Testis (tissue), 3 donors: ENCODE data around the gene SAMD11. TPM values are rescaled to one million over a fixed set of nuclear protein-coding genes. Genes with fewer than 3 reads are reported as not detected.

Experiments used
- DNase-seq: peaks from one replicate; pipeline ENCODE4 v3.0.0-alpha.2; 2019
- H3K27ac ChIP-seq, 2 donors: fragments of 200-600 bp; sonication (generic); one replicate each; pipeline ENCODE4 v1.5.1; 2019
- H3K27me3 ChIP-seq: fragments of 200-600 bp; sonication (generic); one replicate; pipeline ENCODE4 v1.5.1; 2019
- H3K36me3 ChIP-seq: fragments of 200-600 bp; sonication (generic); one replicate; pipeline ENCODE4 v1.5.1; 2017; ENCODE audit warnings: low read depth; ENCODE audit errors: missing control alignments
- H3K4me1 ChIP-seq: fragments of 200-600 bp; sonication (generic); one replicate; pipeline ENCODE4 v1.5.1; 2019
- H3K4me3 ChIP-seq, 2 donors: fragments of 200-600 bp; sonication (generic); one replicate each; pipeline ENCODE4 v1.5.1; 2017 to 2019
- H3K9me3 ChIP-seq: fragments of 200-600 bp; sonication (generic); one replicate; pipeline ENCODE4 v1.5.1; 2017
- POLR2A ChIP-seq: fragments of 450-650 bp; IDR thresholded peaks from one replicate; pipeline ENCODE4 v1.6.1; 2017; ENCODE audit warnings: antibody characterized with exemption, mild to moderate bottlenecking, moderate library complexity
- WGBS, 2 donors: methylation state at CpG; one replicate each; pipeline ENCODE4 v1.1.5; 2018; 5-methylcytosine and 5-hydroxymethylcytosine counted together
- intact Hi-C: fragments of 100-400 bp; cut with DNase I; formaldehyde crosslinking; loops from one replicate; pipeline ENCODE4 v1.15.1; 2023; ENCODE audit warnings: low total_unique reads
- polyA plus RNA-seq: library from polyadenylated mRNA; stranded (reverse); fragments of 350-450 nt; fragmentation: Illumina TruSeq; extraction: RNeasy Lipid Tissue Mini Kit (QIAGEN cat#74804); gene quantifications from one replicate; pipeline ENCODE4 v1.2.3, GENCODE V29; 2014; ENCODE audit warnings: low read depth, low replicate concordance; ENCODE audit not compliant: insufficient read depth
- total RNA-seq, 2 donors: library from RNA; depleted of rRNA; stranded (reverse); fragments of >200 nt; gene quantifications; one replicate each; pipeline ENCODE4 v1.2.3, GENCODE V29; 2016
- TF ChIP-seq, protein P1 (sequence below), 3 experiments: fragments of 450-650 bp in 2 of 3; fragments of 200-600 bp in 1 of 3; sonication (generic) in 1 of 3; IDR thresholded peaks; one replicate each; pipeline ENCODE4 v1.5.1; 2016 to 2019; ENCODE audit warnings: antibody characterized with exemption in 3 of 3, mild to moderate bottlenecking in 2 of 3, moderate library complexity in 1 of 3

SAMD11 gene
- total and polyA plus RNA-seq, 3 donors from 2014 or later, result 7.9 to 47.2 (median 36.9) TPM

DNA sequence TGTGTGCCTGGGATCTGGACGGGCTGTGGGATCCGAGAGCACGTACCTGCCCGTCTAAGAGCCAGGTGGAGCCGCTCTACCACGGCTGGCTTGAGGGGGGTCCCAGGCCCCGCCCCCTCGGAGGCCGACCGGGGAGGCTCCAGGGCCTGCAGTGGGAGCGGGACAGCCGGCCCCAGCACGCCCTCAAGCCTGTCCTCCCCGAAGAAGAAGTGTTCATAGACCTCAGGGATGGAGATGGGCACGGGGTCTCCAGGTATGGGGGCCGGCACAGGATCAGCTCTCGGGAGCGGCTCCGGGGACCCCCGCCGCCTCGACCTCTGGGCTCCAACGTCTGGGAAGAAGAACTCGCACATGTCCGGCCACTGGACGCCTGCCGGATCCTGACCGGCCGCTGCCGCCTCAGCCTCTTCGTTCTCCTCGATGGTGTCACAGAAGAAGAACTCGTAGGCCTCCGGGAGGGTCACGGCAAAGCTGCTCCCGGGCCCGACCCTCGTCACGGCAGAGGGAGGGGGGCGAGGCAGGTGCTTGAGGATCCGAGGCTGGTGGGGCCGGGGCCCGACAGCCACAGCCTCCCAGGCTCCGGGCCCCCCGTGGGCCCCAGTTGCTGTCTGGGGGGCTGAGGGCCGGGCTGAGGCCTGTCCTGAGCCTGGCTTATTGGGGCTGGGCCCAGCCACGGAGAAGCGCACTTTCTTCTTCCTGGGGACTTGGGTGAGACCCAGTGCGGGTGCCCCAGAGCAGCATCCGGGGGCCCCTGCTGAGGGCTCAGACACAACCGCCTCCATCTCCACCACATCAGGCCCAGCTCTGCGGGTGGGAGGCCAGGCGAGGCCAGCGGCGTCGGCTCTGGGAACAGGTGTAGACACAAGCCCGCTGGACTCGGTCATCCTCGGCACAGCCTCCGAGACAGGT, 55.4 kb downstream of the SAMD11 start:
- 88 to 91% methylated on average over 21 to 53 of the region's 60 CpGs for WGBS, 2 donors
- Histone ChIP-seq H3K27me3 (no peaks in the 10 kb centered on the region), H3K4me1 (peaks cover 5% of the 10 kb centered on the region), H3K27ac (no peak overlapping the region), H3K36me3 (no peaks in the 10 kb centered on the region), H3K4me3 (no peak overlapping the region), H3K9me3 (no peaks in the 10 kb centered on the region)
- no peak for DNase-seq
- intact Hi-C loops, result loop anchor here (10.0 kb wide), 1 partner anchor 74 kb away; no protein-coding TSS in a partner anchor
- no peak for TF ChIP-seq POLR2A
- TF ChIP-seq, protein P1, sequence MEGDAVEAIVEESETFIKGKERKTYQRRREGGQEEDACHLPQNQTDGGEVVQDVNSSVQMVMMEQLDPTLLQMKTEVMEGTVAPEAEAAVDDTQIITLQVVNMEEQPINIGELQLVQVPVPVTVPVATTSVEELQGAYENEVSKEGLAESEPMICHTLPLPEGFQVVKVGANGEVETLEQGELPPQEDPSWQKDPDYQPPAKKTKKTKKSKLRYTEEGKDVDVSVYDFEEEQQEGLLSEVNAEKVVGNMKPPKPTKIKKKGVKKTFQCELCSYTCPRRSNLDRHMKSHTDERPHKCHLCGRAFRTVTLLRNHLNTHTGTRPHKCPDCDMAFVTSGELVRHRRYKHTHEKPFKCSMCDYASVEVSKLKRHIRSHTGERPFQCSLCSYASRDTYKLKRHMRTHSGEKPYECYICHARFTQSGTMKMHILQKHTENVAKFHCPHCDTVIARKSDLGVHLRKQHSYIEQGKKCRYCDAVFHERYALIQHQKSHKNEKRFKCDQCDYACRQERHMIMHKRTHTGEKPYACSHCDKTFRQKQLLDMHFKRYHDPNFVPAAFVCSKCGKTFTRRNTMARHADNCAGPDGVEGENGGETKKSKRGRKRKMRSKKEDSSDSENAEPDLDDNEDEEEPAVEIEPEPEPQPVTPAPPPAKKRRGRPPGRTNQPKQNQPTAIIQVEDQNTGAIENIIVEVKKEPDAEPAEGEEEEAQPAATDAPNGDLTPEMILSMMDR (IDR thresholded peaks at IDR 0.05), result no peak

DNA sequence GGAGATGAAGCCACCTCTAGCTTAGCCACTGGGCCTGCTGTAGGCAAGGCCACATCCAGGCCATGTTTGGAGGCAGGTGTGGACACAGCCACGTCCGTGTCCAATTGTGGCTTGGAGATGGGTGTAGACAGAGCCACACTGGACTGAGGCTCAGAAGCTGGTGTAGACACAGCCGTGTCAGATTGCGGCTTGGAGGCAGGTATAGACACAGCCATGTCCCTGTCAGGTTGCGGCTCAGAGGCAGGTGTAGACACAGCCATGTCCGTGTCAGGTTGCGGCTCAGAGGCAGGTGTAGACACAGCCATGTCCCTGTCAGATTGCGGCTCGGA, 56.0 kb downstream of the SAMD11 start:
- no peak for DNase-seq
- no peak for TF ChIP-seq POLR2A
- TF ChIP-seq, protein P1 (IDR thresholded peaks at IDR 0.05), result no peak
- Histone ChIP-seq H3K4me3 (no peak overlapping the region), H3K9me3 (no peaks in the 10 kb centered on the region), H3K27ac (no peak overlapping the region), H3K36me3 (no peaks in the 10 kb centered on the region), H3K4me1 (peaks cover 5% of the 10 kb centered on the region), H3K27me3 (no peaks in the 10 kb centered on the region)
- 97 to 99% methylated on average over 6 to 9 of the region's 9 CpGs for WGBS, 2 donors
- intact Hi-C loops, result loop anchor here (10.0 kb wide), 1 partner anchor 75 kb away; no protein-coding TSS in a partner anchor

DNA sequence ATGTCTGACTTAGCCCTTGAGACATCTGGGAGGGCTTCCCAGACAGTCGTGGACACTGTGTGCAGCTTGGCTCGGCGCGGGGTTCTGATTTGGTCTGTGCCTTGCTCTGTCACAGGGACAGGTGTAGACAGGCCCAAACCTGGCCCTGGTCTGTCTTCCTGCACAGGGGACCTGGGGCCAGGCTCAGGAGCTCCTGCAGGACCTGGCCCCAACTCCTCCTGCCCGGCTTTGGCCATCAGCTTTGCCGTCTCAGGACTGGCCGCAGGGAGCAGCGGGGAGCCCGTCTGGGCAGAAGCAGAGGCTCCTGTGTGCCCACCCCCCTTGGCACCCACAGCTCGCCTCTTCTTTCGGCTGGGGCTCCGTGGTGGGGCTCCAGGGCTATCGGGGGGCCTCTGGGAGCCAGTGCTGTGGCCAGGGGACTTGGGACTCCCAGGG, 56.4 kb downstream of the SAMD11 start:
- TF ChIP-seq POLR2A, result no peak
- TF ChIP-seq, protein P1 (IDR thresholded peaks at IDR 0.05), result no peak
- Histone ChIP-seq H3K9me3 (no peaks in the 10 kb centered on the region), H3K4me1 (peaks cover 5% of the 10 kb centered on the region), H3K27ac (no peak overlapping the region), H3K36me3 (no peaks in the 10 kb centered on the region), H3K4me3 (no peak overlapping the region), H3K27me3 (no peaks in the 10 kb centered on the region)
- 87 to 92% methylated on average over 5 to 13 of the region's 13 CpGs for WGBS, 2 donors
- DNase-seq, result no peak
- intact Hi-C loops, result no loop called here

DNA sequence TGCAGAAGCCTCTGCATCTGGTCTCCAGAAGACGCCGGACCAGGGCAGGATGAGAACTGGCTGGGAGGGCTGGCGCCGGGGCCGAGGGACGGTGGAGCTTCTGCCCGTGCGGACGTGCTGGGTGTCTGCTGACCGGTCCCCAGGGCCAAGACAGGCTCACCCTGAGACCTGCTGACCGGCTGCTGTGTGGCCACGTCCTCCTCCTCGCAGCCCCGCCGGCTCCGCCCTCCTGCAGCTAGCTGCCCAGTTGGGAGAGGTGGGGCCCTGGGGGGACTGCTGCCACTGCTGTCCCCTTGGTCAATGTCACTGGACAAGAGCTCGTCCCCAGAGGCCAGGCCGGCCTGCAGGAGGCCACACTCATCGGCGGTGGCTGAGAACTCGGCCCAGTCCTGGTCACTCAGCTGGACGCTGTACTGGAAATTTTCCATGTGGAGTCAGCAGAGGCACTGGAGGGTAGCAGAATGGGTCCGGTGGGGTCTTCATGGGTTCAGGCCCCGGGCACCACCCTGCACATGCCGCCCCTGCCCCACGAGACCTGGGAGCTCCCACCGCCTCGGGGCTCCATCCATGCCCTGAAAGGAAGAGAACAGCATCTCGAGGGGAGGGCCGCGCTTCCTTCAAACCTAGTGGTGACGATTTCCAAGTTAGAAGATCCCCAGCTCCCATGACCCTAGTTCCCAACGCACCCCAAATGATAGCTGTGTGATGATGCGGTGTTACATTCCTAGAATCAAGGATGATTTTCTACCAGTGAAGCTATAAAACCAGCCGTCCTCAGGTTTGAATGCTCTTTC, 57.1 kb downstream of the SAMD11 start:
- H3K27ac ChIP-seq, result no peak overlapping the region
- H3K27me3 ChIP-seq, result no peaks in the 10 kb centered on the region
- no peak for DNase-seq
- 80 to 83% methylated on average over 21 to 35 of the region's 35 CpGs for WGBS, 2 donors
- TF ChIP-seq POLR2A, result no peak
- TF ChIP-seq, protein P1 (IDR thresholded peaks at IDR 0.05), result no peak
- no peaks in the 10 kb centered on the region for H3K9me3 ChIP-seq
- H3K4me1 ChIP-seq, result peaks cover 5% of the 10 kb centered on the region
- intact Hi-C loops, result no loop called here
- H3K36me3 ChIP-seq, result no peaks in the 10 kb centered on the region
- H3K4me3 ChIP-seq, result no peak overlapping the region
